GM23338 (cell line): ENCODE data around the gene ERI3.

Experiments used
- CTCF ChIP-seq, 2 experiments: fragments of 200-600 bp in 1 of 2; sonication (generic) in 1 of 2; conservative IDR thresholded peaks; 2 replicates each; pipeline versions ENCODE4 v1.5.1 to v1.6.1; 2016 to 2017; ENCODE audit warnings: antibody characterized with exemption in 2 of 2, low read depth in 2 of 2, mild to moderate bottlenecking in 2 of 2, moderate library complexity in 1 of 2
- STAT1 ChIP-seq: IDR thresholded peaks from one replicate; pipeline ENCODE4 v1.6.1; 2016; ENCODE audit warnings: antibody characterized with exemption; ENCODE audit not compliant: unreplicated experiment

DNA sequence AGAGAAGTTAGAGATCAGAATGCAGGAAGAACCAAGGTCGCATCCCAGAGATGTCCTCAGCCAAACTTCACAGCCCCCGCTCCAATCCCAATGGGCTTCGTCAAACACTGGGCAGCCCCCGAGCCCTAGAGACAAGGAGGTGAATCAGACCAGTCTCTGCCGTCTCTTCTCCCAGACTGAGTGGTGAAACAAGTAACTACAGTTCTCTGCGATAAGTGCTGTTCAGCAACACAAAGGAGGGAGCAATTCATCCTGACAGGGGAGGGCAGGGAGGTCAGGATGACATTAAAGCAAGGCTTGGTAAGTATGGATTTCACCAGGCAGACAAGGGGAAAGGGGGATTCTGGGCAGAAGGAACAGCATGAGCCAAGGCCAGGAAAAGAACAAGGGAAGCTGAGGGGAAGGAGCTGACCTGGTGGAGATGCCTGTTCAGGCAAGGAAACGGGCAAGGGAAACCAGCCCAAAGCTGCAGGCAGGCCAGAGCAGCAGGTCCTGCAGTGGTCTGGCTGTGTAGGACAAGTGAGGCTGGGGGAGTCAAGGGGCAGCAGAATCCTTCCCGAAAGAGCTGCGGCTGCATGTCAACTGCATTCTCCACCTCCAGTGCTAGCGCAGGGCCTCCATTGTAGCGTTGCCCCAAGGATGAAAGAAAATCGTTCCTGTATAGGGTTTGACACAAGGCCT, 13.6 kb upstream of the ERI3 start:
- no peak for TF ChIP-seq CTCF (conservative IDR thresholded peaks at IDR 0.05; ENCODE audit: low read depth in 2 of 2)
- no peak for TF ChIP-seq STAT1
